ENCODE data around the gene CDH5.

The CDH5 gene

DNA sequence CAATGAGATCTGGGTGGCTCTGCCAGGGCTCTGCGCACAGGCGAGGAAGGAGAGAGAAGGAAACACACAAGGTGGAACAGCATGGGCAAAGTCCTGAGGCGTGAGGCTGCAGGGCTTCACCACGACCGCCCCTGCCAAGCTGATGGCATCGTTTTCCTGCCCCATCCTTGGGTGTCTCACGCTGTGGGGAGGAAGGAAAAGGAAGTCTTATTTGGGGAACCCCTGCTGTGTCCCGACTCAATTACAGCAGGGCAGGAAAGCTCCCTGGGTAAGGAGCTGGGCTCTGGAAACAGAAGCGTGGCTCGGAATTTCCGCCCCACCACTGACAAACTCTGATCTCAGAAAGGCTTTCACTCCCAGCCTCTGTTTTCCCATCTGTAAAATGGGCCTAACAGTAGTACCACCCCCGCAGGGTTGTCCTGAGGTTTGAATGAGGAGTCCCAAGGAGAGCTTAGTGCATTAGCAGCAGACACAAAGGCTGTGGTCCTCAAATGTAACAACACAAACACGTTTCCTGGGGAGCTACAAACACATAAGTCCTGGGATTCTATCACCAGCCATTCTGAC is 3.2 kb upstream of the CDH5 start:
- no peak overlapping the region for H3K27ac ChIP-seq

GRCh38 chr16:66364117-66364958 is 2.2 kb upstream of the CDH5 start:
- no peak overlapping the region for H3K27ac ChIP-seq
- no peak for TF ChIP-seq ZFX (IDR thresholded peaks at IDR 0.05; ENCODE audit: borderline replicate concordance)
- TF ChIP-seq, protein P1, sequence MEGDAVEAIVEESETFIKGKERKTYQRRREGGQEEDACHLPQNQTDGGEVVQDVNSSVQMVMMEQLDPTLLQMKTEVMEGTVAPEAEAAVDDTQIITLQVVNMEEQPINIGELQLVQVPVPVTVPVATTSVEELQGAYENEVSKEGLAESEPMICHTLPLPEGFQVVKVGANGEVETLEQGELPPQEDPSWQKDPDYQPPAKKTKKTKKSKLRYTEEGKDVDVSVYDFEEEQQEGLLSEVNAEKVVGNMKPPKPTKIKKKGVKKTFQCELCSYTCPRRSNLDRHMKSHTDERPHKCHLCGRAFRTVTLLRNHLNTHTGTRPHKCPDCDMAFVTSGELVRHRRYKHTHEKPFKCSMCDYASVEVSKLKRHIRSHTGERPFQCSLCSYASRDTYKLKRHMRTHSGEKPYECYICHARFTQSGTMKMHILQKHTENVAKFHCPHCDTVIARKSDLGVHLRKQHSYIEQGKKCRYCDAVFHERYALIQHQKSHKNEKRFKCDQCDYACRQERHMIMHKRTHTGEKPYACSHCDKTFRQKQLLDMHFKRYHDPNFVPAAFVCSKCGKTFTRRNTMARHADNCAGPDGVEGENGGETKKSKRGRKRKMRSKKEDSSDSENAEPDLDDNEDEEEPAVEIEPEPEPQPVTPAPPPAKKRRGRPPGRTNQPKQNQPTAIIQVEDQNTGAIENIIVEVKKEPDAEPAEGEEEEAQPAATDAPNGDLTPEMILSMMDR (IDR thresholded peaks at IDR 0.05), result no peak

More for the DNA sequence above, 3.2 kb upstream of the CDH5 start:
- no peak for TF ChIP-seq ZFX (IDR thresholded peaks at IDR 0.05; ENCODE audit: borderline replicate concordance)
- TF ChIP-seq, protein P1 (IDR thresholded peaks at IDR 0.05), result no peak

- H3K27ac ChIP-seq, result no peak overlapping the region
- TF ChIP-seq, protein P1 (IDR thresholded peaks at IDR 0.05), result no peak
- no peak for TF ChIP-seq ZFX (IDR thresholded peaks at IDR 0.05; ENCODE audit: borderline replicate concordance)
These were observed 1.6 kb upstream of the CDH5 start for GRCh38 chr16:66364959-66365306.

DNA sequence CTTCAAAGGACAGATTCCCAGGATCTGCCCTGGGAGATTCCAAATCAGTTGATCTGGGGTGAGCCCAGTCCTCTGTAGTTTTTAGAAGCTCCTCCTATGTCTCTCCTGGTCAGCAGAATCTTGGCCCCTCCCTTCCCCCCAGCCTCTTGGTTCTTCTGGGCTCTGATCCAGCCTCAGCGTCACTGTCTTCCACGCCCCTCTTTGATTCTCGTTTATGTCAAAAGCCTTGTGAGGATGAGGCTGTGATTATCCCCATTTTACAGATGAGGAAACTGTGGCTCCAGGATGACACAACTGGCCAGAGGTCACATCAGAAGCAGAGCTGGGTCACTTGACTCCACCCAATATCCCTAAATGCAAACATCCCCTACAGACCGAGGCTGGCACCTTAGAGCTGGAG is 840 bp upstream of the CDH5 start:
- TF ChIP-seq, protein P1 (IDR thresholded peaks at IDR 0.05), result no peak
- no peak for TF ChIP-seq ZFX (IDR thresholded peaks at IDR 0.05; ENCODE audit: borderline replicate concordance)
- no peak overlapping the region for H3K27ac ChIP-seq

- TF ChIP-seq, protein P1 (IDR thresholded peaks at IDR 0.05), result no peak
- no peak for TF ChIP-seq ZFX (IDR thresholded peaks at IDR 0.05; ENCODE audit: borderline replicate concordance)
- H3K27ac ChIP-seq, result no peak overlapping the region
These were observed 1.7 kb downstream of the CDH5 start for GRCh38 chr16:66367968-66368891.

DNA sequence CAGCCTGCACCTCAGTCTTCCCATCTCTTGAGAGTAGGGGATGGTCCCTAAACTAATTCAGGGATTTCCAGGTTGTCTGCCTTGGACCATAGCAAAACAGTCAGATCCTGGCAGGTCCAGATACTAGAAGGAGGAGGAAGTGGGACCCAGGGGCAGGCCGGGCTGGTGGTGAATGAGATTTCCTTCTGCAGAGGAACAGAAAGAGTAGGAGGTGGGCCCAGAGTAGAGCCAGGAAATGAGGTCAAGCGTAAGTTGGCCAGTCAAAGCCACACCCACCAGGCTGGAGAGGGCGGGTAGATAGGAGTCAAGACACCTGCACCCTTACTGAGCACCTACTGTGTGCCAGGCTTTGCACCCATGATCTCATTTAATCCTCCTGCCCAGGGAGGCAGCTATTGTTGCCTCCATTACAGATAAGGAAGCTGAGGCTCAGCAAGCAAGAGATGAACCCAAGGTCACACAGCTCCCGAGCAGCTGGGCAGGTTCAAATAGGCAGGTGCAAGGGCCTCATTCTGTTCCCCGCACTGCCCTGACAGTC is 2.6 kb downstream of the CDH5 start:
- no peak overlapping the region for H3K27ac ChIP-seq
- TF ChIP-seq ZFX (IDR thresholded peaks at IDR 0.05; ENCODE audit: borderline replicate concordance), result no peak
- TF ChIP-seq, protein P1 (IDR thresholded peaks at IDR 0.05), result no peak

Data from 22Rv1 (cell line).